ENCODE measurements around the gene DAG1. TPM values are rescaled to one million over a fixed set of nuclear protein-coding genes. Genes with fewer than 3 reads are reported as not detected.

Gene DAG1
- polyA plus RNA-seq, 1 of the 3 experiments (the other 2 are of a cell fraction): 54.4 TPM

GRCh38 chr3:49462222-49462621, 7.8 kb upstream of the DAG1 start:
- Histone ChIP-seq H3K79me2 (ENCODE audit: insufficient read depth) (no peaks in the 10 kb centered on the region), H2AFZ (ENCODE audit: low read depth) (peak overlapping the region; percentile 78; the same call in 1 of the 2 replicates), H3K27me3 (ENCODE audit: insufficient read depth) (no peaks in the 10 kb centered on the region), H3K4me2 (no peak overlapping the region), H3K9ac (peak overlapping the region; percentile 19; the same call in 1 of the 2 replicates), H3K4me1 (ENCODE audit: control insufficient read depth in 1 of 2, insufficient read depth in 2 of 2, low read depth in 1 of 2, low read length in 1 of 2) (peaks cover 6 to 8% of the 10 kb centered on the region in 2 experiments; a peak in 2 of 4 replicates), H3K9me2 (no peaks in the 10 kb centered on the region), H3K36me3 (replicated peaks in 1 of 2; ENCODE audit: control insufficient read depth in 1 of 2, insufficient read depth in 2 of 2, low read length in 1 of 2) (no peaks in the 10 kb centered on the region), H4K20me1 (ENCODE audit: insufficient read depth) (no peaks in the 10 kb centered on the region), H3K9me3 (no peaks in the 10 kb centered on the region), H3K4me3 (ENCODE audit: low read depth in 2 of 2, low read length in 1 of 2) (no peak overlapping the region), H3F3A (replicated peaks; ENCODE audit: insufficient read depth) (no peaks in the 10 kb centered on the region), H3K27ac (ENCODE audit: low read depth in 2 of 2, low read length in 1 of 2) (no peak overlapping the region)
- 70% methylated on average over 3 of the region's 3 CpGs for WGBS (ENCODE audit: low lambda C conversion rate)
- ChIA-PET POLR2A (no interaction called here), CTCF (interaction anchor here (1.6 to 5.1 kb wide), 3 partner anchors 13 to 209 kb away, joined by 4 to 39 read pairs (median 10); no protein-coding TSS in a partner anchor)
- DNase-seq: no peak
- no peak for TF ChIP-seq GATA2 (CRISPR knock-in tag; IDR thresholded peaks at IDR 0.05)
- TF ChIP-seq SIN3A (IDR thresholded peaks at IDR 0.05; ENCODE audit: borderline replicate concordance, low read depth, low read length): no peak
- no peak for TF ChIP-seq NRF1 (IDR thresholded peaks at IDR 0.05; ENCODE audit: low read depth, low read length)
- TF ChIP-seq RAD21 (IDR thresholded peaks at IDR 0.05; ENCODE audit: low read length): no peak
- TF ChIP-seq, protein P1, sequence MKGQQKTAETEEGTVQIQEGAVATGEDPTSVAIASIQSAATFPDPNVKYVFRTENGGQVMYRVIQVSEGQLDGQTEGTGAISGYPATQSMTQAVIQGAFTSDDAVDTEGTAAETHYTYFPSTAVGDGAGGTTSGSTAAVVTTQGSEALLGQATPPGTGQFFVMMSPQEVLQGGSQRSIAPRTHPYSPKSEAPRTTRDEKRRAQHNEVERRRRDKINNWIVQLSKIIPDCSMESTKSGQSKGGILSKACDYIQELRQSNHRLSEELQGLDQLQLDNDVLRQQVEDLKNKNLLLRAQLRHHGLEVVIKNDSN (IDR thresholded peaks at IDR 0.05; ENCODE audit: borderline replicate concordance, low read depth): no peak
- TF ChIP-seq JUND (IDR thresholded peaks at IDR 0.05): no peak
- TF ChIP-seq RXRA (IDR thresholded peaks at IDR 0.05; ENCODE audit: borderline replicate concordance, low read depth): no peak
- TF ChIP-seq MEF2A (IDR thresholded peaks at IDR 0.05; ENCODE audit: borderline replicate concordance, low read depth): no peak
- TF ChIP-seq MXI1 (IDR thresholded peaks at IDR 0.05; ENCODE audit: low read depth, low read length): no peak
- TF ChIP-seq IRF3 (IDR thresholded peaks at IDR 0.05; ENCODE audit: low read depth, low read length): no peak
- no peak for TF ChIP-seq CHD2 (IDR thresholded peaks at IDR 0.05; ENCODE audit: low read length, partially characterized antibody)
- TF ChIP-seq PBX3 (IDR thresholded peaks at IDR 0.05): no peak
- no peak for TF ChIP-seq YY1 (IDR thresholded peaks at IDR 0.05; ENCODE audit: low read depth)
- no peak for TF ChIP-seq RFX5 (IDR thresholded peaks at IDR 0.05; ENCODE audit: low read length)
- no peak for TF ChIP-seq EP300 (IDR thresholded peaks at IDR 0.05; ENCODE audit: borderline replicate concordance in 1 of 2, low read depth in 1 of 2, low read length in 1 of 2)
- TF ChIP-seq, protein P2, sequence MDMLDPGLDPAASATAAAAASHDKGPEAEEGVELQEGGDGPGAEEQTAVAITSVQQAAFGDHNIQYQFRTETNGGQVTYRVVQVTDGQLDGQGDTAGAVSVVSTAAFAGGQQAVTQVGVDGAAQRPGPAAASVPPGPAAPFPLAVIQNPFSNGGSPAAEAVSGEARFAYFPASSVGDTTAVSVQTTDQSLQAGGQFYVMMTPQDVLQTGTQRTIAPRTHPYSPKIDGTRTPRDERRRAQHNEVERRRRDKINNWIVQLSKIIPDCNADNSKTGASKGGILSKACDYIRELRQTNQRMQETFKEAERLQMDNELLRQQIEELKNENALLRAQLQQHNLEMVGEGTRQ (IDR thresholded peaks at IDR 0.05; ENCODE audit: borderline replicate concordance, low read depth, low read length): no peak
- TF ChIP-seq, protein P3, sequence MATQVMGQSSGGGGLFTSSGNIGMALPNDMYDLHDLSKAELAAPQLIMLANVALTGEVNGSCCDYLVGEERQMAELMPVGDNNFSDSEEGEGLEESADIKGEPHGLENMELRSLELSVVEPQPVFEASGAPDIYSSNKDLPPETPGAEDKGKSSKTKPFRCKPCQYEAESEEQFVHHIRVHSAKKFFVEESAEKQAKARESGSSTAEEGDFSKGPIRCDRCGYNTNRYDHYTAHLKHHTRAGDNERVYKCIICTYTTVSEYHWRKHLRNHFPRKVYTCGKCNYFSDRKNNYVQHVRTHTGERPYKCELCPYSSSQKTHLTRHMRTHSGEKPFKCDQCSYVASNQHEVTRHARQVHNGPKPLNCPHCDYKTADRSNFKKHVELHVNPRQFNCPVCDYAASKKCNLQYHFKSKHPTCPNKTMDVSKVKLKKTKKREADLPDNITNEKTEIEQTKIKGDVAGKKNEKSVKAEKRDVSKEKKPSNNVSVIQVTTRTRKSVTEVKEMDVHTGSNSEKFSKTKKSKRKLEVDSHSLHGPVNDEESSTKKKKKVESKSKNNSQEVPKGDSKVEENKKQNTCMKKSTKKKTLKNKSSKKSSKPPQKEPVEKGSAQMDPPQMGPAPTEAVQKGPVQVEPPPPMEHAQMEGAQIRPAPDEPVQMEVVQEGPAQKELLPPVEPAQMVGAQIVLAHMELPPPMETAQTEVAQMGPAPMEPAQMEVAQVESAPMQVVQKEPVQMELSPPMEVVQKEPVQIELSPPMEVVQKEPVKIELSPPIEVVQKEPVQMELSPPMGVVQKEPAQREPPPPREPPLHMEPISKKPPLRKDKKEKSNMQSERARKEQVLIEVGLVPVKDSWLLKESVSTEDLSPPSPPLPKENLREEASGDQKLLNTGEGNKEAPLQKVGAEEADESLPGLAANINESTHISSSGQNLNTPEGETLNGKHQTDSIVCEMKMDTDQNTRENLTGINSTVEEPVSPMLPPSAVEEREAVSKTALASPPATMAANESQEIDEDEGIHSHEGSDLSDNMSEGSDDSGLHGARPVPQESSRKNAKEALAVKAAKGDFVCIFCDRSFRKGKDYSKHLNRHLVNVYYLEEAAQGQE (IDR thresholded peaks at IDR 0.05; ENCODE audit: low read depth, low read length): no peak
- TF ChIP-seq CTCF (IDR thresholded peaks at IDR 0.05): no peak
- no peak for TF ChIP-seq TAF1 (IDR thresholded peaks at IDR 0.05; ENCODE audit: borderline replicate concordance, low read depth, low read length)

Data from SK-N-SH (cell line).